Measurements from ENCODE around the gene ARHGAP8.
"Not testable (repeated sequence)": the region's sequence is repeated elsewhere in the genome, so short reads cannot be mapped to it uniquely, and the experiment has no call there.

Gene ARHGAP8

DNA sequence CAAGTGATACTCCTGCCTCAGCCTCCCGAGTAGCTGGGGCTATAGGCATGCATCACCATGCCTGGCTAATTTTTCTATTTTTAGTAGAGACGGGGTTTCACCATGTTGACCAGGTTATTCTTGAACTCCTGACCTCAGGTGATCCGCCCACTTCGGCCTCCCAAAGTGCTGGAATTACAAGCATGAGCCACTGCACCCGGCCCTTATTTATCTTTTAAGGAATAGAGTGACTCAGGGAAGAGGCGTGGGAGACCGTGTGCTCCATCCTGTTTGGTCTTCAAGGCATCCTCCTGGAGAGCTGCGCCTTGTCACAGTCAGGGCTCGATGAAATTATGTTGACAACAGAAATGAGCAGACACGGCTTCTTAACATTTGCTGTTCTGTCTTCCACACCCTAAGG is 12.7 kb upstream of the ARHGAP8 start:
- not testable (repeated sequence) for DNase-seq (ENCODE audit: low spot score)

DNA sequence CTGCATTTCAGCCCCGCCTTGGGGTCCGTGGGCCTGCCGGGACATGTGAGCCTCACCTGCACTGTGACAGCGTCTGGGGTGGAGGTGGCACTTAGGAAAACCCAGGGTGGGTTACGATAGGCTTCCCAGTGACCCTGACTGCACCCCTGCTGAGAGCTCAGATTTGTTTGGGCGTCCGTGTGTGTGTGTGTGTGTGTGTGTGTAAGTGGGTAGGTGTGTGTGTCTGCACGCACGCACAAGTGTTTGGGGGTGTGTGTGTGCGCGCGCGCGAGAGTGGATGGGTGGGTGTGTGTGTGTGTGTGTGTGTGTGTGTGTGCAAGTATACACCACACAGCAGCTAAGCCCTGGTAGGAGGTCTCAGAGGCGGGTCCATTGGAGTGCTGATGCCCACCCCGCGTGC is 12.1 kb upstream of the ARHGAP8 start:
- DNase-seq (ENCODE audit: low spot score), result no peak

DNA sequence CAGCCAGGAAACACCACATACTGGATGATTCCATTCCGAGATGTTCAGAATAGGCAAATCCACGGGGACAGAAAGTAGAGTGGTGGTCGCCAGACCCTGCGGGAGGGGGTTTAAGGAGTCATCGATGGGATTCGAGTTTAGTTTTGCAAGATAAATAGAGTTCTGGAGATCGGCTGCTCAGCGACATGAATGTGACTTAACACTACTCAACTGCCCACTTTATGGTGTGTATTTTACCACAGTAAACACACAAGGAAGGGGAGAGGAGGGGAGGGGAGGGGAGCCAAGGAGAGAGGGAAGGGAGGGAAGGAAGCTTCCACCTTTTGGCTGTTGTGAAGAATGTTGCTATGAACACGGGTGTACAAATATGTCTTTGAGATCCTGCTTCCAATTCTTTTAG is 10.4 kb upstream of the ARHGAP8 start:
- no peak for DNase-seq (ENCODE audit: low spot score)

DNA sequence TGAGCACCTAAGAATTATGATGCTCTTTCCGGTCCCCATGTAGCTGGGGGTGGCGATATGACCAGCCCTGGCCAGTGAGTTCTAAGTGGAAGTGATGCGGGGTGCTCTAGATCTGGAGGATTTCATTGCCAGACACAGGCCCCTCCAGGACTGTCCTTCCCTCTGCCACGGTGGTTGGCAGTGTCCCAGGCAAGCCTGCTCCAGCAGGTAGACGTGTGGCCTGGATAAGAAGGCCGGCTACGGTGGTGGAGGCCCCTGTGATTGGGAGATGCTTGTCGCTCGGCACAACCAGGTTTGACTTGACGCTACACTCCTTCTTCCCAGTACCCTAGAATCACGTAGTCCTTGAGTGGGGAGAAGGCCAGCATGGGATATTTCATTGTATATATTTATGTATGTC is 9.1 kb upstream of the ARHGAP8 start:
- DNase-seq (ENCODE audit: low spot score), result no peak

DNA sequence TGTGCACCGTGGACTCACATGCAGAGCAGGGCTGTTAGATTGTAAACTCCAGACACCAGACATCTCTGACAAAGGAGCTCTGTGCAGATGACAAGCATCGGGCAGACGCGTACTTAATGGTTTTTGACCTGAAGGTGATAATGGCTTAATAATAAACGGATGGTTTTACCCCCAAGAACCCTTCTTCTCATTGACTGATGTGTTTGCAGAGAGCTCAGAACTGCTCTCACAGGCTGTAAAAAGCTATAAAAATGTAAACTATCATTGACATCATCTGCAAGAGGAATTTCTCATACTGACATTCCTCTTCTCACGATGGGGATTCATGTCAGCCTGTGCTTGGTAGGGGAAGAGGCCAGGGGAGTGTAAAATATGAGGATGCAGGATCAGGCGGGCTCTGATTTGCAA is 8.6 kb upstream of the ARHGAP8 start:
- DNase-seq (ENCODE audit: low spot score), result no peak

DNA sequence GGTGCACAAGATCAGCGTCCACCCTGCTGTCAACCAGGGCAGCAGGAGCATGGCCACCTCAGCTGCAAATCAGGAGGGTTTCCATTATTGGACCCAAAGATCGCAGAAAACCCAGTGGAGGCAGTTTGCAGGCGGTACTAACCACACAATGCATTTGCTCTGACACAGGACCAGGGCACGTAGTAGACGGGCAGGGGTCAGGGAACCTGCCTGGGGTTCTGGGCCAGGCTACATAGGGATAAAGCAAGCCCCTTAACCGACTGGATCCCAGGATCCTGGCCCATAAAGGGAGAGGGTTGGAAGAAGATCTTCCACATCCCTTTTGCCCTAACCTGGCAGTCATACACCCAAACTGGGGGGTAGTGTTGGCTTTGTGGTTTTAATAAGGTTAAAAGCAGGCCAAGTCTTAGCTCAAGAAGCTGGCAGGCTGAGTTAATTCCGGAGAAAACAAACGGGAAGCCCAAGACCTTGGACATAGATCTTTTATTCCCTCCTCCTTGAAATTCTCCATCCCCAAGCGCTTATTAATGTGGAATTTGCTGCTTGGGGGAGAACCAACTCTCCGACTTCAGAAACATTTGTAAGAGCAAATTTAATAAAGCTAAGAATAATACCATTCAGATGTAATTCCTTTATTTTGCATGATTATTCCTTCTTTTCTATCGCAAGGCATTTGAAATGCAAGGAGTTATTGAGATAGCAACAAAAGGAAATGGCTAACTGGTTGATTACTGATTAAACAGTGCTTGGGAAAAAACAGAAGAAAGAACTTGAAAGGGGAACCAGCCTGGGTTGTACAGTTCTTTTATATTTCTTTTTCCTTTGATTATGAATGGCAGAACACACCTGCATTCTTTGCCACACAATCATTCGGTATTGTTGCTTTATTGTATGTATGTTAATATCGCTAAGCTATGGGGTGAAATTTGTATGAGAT is 6.3 kb upstream of the ARHGAP8 start:
- DNase-seq (ENCODE audit: low spot score), result no peak

DNA sequence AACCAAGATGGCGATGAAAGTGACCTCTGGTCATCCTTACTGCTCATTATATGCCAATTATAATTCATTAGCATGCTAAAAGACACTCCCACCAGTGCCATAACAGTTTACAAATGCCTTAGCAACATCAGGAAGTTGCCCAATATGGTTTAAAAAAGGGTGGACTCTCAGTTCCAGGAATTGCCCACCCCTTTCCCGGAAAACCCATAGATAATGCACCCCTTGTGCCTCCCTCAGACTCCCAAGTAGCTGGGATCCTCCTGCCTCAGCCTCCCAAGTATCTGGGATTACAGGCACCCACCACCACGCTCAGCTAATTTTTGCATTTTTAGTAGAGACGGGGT is 4.6 kb upstream of the ARHGAP8 start:
- not testable (repeated sequence) for DNase-seq (ENCODE audit: low spot score)

DNA sequence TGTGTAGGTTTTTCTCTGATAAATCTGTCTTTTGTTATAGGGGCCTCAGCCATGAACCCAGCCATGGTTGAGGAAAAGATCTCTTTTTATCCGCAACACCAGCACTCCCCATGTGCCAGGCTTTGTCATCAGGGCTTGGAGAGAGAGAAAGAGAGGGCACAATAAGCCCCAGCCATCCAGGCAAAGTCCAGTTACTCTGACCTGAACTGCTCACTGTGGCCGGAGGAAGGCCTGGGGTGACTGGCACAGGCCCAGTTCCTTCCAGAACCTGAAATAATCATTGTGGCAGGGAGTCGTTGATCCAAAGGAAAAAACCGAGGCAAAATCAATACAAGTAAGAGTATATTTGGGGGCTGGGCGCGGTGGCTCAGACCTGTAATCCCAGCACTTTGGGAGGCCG is 3.9 kb upstream of the ARHGAP8 start:
- no peak for DNase-seq (ENCODE audit: low spot score)

DNA sequence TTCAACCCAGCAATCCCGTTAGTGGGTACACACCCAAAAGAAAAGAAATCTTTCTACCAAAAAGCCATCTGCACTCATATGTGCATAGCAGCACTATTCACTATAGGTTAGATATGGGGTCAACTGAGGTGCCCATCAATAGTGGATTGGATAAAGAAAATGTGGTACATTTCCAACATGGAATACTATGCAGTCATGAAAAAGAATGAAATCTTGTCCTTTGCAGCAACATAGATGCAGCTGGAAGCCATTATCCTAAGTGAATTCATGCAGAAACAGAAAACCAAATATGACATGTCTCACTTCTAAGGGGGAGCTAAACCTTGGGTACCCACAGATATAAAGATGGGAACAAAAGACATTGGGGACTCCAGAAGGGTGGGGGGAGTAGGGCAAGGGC is 1.9 kb upstream of the ARHGAP8 start:
- no peak for DNase-seq (ENCODE audit: low spot score)

DNA sequence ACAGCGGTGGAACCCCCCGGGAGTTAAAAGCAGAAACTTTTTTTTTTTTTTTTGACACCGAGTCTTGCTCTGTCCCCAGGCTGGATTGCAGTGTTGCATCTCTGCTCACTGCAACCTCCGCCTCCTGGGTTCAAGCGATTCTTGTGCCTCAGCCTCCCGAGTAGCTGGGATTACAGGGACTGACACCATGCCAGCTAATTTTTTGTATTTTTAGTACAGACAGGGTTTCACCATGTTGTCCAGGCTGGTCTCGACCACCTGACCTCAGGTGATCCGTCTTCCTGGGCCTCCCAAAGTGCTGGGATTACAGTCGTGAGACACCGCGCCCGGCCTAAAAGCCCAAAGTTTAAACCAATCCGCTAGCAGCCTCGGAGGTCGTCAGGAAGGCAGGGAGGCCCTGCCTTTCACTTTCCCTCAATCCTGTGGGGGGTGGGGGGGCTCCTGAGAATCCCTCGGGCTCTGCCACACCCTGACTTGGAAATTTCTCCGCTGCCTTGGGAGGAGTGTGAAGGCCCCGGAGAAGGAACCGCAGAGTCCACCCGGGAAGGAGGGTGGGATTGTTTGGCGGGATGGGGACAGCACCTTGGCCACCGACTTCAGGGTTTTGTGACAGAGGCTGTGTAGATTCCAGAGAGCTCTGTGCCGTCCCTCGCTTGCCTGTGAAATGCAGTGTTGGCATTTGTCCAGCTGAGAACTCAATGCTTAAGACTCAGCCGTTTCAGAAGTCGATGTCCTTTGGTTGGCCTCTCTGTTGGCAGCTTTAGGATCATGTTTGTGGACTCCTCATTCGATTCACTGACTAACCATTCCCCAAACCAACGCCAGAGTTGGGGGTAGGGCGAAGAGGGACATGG is 1.0 kb downstream of the ARHGAP8 start:
- no peak for DNase-seq (ENCODE audit: low spot score)

DNA sequence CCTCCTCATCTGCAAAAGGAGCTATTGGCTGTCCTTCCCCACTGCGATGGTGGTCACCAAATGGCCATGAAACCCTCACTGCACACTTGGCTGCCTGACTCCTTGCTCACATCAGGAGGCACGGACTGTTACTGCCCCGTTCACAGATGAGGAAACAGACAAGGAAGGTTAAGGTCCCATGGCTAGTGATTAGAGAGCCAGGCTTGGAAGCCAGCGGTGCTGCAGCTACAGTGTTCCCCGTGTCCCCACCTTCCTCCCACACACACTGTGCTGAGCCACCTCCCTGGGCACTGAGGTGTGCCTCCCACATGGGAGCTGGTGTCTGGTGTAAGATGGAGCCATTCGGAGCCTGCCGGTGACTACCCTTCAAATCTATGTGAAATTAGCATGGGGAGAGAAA is 2.6 kb downstream of the ARHGAP8 start:
- no peak for DNase-seq (ENCODE audit: low spot score)

DNA sequence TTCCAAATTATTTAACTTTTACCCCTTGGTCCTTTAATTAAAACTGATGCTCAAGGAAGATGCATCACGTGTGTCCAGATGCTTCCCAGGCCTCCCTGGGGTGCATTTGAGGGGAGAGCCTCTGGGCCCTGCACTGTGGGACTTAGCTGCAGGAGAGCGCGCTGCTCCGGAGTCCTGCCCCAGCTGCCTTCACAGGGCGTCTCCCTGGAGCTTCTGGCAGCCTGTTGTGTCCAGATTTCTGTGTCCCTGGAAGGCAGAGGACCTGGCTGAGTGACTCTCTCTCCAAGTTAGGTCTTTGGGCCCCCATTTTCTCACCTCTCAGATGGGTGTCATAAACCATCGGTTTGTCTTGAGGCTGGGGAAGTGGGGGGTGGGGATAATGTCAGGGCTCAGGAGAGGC is 3.0 kb downstream of the ARHGAP8 start:
- no peak for DNase-seq (ENCODE audit: low spot score)

DNA sequence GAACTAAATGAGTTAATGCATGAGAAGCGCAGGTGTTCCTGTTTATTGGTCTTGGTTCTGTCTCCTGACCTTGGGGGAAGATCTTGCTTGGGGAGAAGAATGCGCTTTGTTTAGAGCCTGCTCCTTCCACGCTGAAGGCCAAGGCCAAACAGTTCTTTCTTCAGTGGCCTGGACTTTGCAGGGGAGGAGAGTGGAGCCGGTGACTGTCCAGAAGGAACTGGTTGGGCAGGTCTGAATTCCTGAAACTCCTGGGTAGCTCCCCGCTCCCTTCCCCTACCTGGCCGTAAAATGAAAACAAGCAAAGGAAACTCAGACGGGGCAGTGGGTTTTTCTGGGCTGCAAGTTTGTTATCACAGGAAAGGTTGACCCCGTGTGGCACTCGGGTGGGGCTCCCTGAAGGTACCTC is 3.6 kb downstream of the ARHGAP8 start:
- no peak for DNase-seq (ENCODE audit: low spot score)

DNA sequence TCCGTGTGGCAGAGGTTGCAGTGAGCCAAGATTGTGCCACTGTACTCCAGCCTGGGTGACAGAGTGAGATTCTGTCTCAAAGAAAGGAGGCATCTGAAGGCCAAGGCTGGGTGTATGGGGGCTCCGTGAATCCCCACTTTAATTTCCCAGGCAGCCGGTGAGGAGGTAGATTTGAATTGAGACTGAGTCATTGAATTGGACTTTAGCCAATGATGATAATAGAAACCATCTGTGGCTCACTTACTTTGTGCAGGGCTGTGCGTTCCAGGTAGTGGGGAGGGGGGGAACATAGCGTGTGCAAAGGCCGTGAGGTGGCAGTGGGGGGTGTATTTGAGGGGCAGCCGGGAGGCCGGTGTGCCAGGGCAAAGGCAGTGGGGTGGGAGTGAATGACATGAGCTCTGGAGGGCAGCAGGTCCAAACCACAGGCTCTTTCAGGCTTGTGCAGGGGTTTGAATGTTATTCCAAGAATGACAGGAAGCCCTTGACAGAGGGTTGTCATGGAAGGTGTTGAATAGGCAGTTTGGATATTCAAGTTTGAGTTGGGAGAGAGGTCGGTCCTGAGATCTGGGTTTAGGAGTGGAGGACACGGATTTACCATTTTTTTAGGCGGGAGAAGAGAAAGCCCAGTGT is 6.1 kb downstream of the ARHGAP8 start:
- no peak for DNase-seq (ENCODE audit: low spot score)

DNA sequence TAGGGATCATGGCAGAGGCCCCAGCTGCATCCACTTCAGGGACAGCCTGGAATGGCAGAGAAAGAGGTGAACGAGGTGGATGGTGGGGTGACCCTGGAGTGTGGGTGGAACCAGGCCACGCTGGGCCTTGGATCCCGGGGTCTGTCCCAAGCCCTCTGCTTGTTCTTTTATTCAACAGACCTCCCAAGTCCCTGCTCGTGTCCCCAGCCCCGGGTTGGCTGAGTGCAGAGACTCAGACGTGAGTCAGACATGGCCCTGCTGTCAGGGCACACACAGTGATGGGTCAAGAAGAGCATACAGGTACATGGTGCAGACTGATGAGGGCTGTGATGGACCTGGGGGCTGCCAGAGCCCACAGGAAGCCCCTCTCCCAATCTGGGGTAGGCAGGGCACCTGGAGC is 6.6 kb downstream of the ARHGAP8 start:
- DNase-seq (ENCODE audit: low spot score), result no peak

DNA sequence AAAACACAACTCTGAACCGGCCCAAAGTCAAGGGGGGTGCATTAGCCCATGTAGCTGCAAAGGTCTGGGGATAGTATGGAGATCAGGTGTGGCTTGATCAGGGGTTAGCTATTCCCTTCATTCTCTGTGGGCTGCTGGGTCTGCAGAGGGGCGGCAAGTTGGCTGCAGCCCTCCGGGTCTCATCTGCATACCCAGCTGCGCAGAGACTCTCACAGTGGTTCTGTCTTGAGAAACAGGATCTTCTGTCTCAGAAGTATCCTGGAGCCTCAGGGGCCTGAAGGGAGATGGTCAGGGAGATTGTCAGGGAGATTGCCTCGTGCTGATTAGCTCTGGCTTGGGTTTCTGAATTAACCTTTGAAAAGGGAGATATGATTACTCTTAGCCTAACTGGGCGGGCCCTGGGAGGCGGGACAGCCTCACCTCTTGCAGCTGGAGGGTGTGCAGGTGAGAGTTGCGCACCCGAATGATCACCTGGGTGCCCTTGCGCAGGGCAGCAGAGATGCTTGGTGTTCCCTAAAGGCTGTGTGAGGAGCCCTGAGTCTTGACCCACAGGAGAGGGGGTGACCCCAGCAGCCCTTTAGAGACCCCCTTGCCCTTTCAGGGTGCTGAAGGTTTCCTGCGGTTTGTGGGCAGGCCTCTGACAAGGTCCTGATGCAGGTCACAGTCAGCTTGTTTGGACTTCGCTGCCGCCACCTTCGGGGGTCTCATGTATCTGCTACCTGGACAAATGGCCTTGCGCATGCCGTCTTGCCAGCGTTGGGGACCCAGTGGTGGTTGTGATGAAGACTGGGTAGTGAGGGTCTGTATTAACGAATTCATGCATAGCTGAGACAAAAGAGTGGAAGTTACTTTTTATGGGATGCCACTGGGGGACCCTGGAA is 7.3 kb downstream of the ARHGAP8 start:
- DNase-seq (ENCODE audit: low spot score), result no peak

DNA sequence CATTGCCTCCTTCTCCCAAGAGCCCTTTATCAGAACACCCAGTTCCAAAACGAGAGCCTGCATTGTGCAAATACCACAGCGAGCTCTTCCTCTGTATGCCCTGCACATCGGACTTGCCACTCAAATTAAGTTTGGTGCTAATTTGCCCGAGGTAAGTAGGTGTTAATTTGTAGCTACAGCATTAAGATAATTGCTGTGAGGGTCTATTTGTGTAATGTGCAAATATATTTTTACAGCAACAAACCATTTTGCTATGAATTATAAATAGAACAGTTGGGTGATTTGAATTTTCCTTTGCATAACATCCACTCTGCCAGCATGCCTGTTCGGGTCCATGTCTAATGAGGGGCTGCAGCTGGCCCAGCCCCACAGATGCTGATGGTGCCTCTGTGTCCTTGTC is 8.1 kb downstream of the ARHGAP8 start:
- no peak for DNase-seq (ENCODE audit: low spot score)

DNA sequence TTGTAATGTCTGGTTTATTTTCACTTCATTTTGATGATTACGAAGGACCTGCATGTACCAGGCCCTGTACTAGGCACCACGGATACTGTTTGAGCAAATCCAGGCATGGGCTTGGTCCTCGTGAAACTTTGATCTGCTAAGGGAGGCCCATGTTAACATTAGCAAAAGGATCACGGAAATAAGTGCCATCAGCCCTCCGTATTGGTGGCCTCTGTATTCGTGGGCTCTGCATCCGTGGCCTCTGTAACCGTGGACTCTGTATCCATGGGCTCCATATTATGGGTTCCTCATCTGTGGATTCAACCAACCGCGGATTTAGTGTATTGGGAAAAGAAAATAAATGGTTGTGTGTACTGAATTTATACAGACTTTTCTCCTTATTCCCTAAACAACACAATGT is 8.7 kb downstream of the ARHGAP8 start:
- DNase-seq (ENCODE audit: low spot score), result no peak

DNA sequence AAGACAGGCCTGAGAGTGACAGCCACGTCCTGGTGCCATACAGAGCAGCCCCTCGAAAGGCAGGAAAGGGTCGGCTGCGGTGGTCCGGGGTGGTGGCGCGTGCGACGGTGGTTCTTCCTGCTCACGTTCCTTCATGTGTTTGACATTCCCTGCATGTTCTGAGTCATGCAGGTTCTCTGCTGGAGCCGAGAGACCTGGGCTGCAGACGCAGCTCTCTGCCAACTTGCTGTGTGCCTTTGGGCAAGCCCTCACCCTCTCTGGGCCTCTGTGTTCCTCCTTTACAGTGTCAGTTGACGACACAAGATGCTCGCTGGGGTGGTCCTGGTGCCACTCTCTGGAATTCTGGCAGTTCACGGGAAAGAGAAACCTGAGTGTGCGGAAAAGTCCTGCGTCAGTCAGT is 12.0 kb downstream of the ARHGAP8 start:
- no peak for DNase-seq (ENCODE audit: low spot score)

DNA sequence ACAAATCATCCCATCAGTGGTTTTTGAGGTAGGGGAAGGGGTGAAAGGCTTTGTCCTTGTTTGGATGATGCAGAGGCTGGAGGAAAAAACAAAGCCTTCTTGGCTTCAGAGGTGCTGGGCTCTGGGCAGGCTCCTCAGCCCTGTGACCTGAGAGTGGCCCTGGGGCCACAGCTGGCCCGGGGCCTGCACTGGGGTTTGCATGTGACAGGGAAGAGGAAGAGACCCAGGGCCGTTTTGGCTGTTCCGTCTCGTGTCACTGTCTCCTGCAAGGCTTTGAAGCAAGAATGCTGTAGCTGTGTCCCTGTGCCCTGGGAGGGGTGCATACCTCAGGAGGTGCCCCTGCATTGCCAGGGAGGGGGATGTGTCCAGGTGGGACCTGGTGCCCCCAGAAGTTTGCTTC is 12.6 kb downstream of the ARHGAP8 start:
- no peak for DNase-seq (ENCODE audit: low spot score)

DNA sequence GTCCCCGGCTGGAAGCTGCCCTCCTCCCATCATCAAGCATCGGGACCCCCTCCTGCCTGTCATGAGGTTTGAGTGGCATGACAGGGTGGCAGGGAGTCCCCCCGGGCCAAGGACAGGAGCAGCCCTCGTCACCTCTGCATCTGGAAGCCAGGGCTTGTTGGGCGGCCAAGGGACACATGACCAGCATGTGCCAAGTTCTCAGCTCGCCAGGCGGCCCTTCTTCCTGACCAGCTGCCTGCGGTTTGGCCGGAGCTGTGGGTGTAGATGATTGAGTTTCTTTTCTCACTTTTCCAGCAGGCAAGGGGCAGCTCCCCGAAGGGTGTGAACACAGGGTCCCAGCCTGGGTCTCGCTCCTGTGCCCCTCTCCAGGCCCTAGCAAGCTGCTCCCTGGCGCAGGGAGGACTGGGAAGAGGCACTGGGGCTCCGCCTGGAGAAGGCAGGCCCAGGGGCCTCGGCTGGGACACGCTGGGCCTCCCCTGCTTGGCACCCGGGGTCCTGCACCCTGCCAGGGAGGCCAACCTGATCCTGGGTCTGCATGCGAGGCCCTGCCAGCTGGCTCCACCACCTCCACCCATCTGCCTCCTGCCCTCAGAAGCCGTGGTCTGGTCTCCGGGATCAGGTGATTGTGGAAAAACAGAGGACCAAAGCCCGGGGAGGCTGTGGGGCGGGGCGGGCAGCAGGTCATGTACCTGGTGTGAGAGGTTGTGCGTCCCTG is 13.4 kb downstream of the ARHGAP8 start:
- DNase-seq (ENCODE audit: low spot score), result no peak

Measured in HuH-7.5 (cell line).